WERI-Rb-1 (cell line): Measurements from ENCODE around the gene HLA-DOB.
"Not testable (repeated sequence)": the region's sequence is repeated elsewhere in the genome, so short reads cannot be mapped to it uniquely, and the experiment has no call there.

Experiments
- DNase-seq: peaks from one replicate; pipeline ENCODE4 v3.0.0-alpha.2; 2020
- H3K27ac ChIP-seq: fragments of 250-450 bp; sonication (Bioruptor Pico); 2 replicates; pipeline ENCODE4 v1.5.1; 2020; ENCODE audit warnings: mild to moderate bottlenecking, moderate library complexity
- H3K27me3 ChIP-seq: fragments of 250-450 bp; sonication (Bioruptor Pico); 2 replicates; pipeline ENCODE4 v1.5.1; 2021; ENCODE audit warnings: mild to moderate bottlenecking, low read depth, moderate library complexity; ENCODE audit not compliant: insufficient read depth, severe bottlenecking
- H3K36me3 ChIP-seq: fragments of 250-450 bp; sonication (Bioruptor Pico); 2 replicates; pipeline ENCODE4 v1.5.1; 2020; ENCODE audit warnings: mild to moderate bottlenecking, moderate library complexity
- H3K4me3 ChIP-seq: 2 replicates; pipeline ENCODE4 v1.5.1; 2011; ENCODE audit warnings: low read depth, mild to moderate bottlenecking, control low read depth, low read length
- H3K9me3 ChIP-seq: fragments of 250-450 bp; sonication (Bioruptor Pico); 2 replicates; pipeline ENCODE4 v1.5.1; 2021; ENCODE audit warnings: mild to moderate bottlenecking, moderate library complexity; ENCODE audit not compliant: severe bottlenecking
- TF ChIP-seq, protein P1 (sequence below): IDR thresholded peaks from 2 replicates; pipeline ENCODE4 v1.5.1; 2011; ENCODE audit warnings: low read depth, mild to moderate bottlenecking, control low read depth, inconsistent platforms, low read length

HLA-DOB gene

DNA sequence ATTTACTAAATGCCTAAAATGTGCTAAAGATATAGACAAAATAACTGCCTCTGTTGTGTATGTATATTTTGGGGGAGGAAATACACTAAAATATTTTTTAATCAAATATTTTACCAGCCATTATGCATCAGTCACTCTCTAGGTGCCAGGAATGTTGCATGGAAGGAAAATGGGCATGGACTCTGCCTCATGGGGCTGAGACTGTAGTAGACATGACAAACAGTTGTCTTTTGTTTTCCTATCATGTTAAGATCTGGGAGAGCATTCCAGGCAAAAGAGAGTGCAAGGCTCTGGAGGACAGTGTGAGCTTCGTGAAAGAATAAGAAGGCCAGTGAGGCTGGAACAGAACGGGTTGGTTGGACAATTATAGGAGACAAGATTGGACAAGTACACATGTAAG lies 26.5 kb downstream of the HLA-DOB start:
- Histone ChIP-seq H3K27me3 (peaks cover 91% of the 10 kb centered on the region), H3K27ac (no peak overlapping the region), H3K9me3 (peaks cover 3% of the 10 kb centered on the region), H3K4me3 (no peak overlapping the region), H3K36me3 (no peaks in the 10 kb centered on the region)
- DNase-seq: no peak
- TF ChIP-seq, protein P1, sequence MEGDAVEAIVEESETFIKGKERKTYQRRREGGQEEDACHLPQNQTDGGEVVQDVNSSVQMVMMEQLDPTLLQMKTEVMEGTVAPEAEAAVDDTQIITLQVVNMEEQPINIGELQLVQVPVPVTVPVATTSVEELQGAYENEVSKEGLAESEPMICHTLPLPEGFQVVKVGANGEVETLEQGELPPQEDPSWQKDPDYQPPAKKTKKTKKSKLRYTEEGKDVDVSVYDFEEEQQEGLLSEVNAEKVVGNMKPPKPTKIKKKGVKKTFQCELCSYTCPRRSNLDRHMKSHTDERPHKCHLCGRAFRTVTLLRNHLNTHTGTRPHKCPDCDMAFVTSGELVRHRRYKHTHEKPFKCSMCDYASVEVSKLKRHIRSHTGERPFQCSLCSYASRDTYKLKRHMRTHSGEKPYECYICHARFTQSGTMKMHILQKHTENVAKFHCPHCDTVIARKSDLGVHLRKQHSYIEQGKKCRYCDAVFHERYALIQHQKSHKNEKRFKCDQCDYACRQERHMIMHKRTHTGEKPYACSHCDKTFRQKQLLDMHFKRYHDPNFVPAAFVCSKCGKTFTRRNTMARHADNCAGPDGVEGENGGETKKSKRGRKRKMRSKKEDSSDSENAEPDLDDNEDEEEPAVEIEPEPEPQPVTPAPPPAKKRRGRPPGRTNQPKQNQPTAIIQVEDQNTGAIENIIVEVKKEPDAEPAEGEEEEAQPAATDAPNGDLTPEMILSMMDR: no peak

GRCh38 chr6:32785781-32786533 lies 30.8 kb downstream of the HLA-DOB start:
- Histone ChIP-seq H3K27ac (no peak overlapping the region), H3K27me3 (peaks cover 80% of the 10 kb centered on the region), H3K36me3 (no peaks in the 10 kb centered on the region), H3K4me3 (no peak overlapping the region), H3K9me3 (peaks cover 3% of the 10 kb centered on the region)
- DNase-seq: peak; percentile 58
- TF ChIP-seq, protein P1: peak; percentile 77

- H3K4me3 ChIP-seq, DNase-seq, H3K27ac ChIP-seq, H3K9me3 ChIP-seq, H3K36me3 ChIP-seq: not testable (repeated sequence)
- peaks cover 78% of the 10 kb centered on the region for H3K27me3 ChIP-seq
Observed at GRCh38 chr6:32782923-32783322, 33.9 kb downstream of the HLA-DOB start.

DNA sequence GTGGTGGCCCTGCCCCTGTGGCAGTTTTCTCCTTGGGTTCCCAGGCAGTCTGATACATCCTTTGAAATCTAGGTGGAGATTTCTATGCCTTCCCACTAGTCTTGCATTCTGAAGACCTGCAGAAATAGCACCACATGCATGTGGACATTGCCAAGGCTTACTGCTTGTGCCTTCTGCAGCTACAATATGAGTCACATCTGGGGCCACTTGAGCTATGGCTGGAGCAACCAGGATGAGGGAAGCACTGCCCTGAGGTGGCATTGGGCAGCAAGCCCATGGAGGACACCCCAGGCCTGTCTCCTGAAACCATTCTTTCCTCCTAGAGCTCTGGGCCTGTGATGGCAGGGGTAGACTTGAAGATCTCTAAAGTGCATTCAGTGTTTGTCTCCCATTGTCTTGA lies 37.8 kb downstream of the HLA-DOB start:
- H3K9me3 ChIP-seq: no peaks in the 10 kb centered on the region
- no peak overlapping the region for H3K4me3 ChIP-seq
- no peak overlapping the region for H3K27ac ChIP-seq
- DNase-seq: no peak
- H3K36me3 ChIP-seq: no peaks in the 10 kb centered on the region
- TF ChIP-seq, protein P1: no peak
- H3K27me3 ChIP-seq: peaks cover 76% of the 10 kb centered on the region

GRCh38 chr6:32775071-32775470 lies 41.7 kb downstream of the HLA-DOB start:
- H3K27me3 ChIP-seq: peaks cover 82% of the 10 kb centered on the region
- no peak overlapping the region for H3K27ac ChIP-seq
- TF ChIP-seq, protein P1: no peak
- no peak for DNase-seq
- no peaks in the 10 kb centered on the region for H3K36me3 ChIP-seq
- no peak overlapping the region for H3K4me3 ChIP-seq
- no peaks in the 10 kb centered on the region for H3K9me3 ChIP-seq

GRCh38 chr6:32774426-32774825 lies 42.4 kb downstream of the HLA-DOB start:
- H3K4me3 ChIP-seq: no peak overlapping the region
- no peak overlapping the region for H3K27ac ChIP-seq
- TF ChIP-seq, protein P1: no peak
- peaks cover 82% of the 10 kb centered on the region for H3K27me3 ChIP-seq
- H3K36me3 ChIP-seq: no peaks in the 10 kb centered on the region
- no peaks in the 10 kb centered on the region for H3K9me3 ChIP-seq
- no peak for DNase-seq
